ENCODE data around the gene NR2C2. TPM values are rescaled to one million over a fixed set of nuclear protein-coding genes. Genes with fewer than 3 reads are reported as not detected.

Gene NR2C2
- 7.8 and 12.0 TPM in 2 replicates for total RNA-seq (2016; rRNA removed; fragmentation: Illumina TruSeq; extraction: Trizol)
- 4.0 TPM in 2 replicates for total RNA-seq (2016; cell fraction: cytosol; rRNA removed; fragmentation: Illumina TruSeq; extraction: Trizol; ENCODE audit: low read depth)
- total RNA-seq (2016; cell fraction: insoluble cytoplasmic fraction; rRNA removed; fragmentation: Illumina TruSeq; extraction: Trizol): 8.6 and 9.6 TPM in 2 replicates
- 5.8 and 7.0 TPM in 2 replicates for total RNA-seq (2016; cell fraction: membrane; rRNA removed; fragmentation: Illumina TruSeq; extraction: Trizol)
- 17.6 and 20.8 TPM in 2 replicates for total RNA-seq (2016; cell fraction: nucleus; rRNA removed; fragmentation: Illumina TruSeq; extraction: Trizol)
- polyA plus RNA-seq (2011; rRNA removed): 11.8 and 14.3 TPM in 2 replicates
- 3.7 and 4.7 TPM in 2 replicates for polyA plus RNA-seq (2011; cell fraction: cytosol; rRNA removed)
- 51.2 and 54.4 TPM in 2 replicates for polyA plus RNA-seq (2011; cell fraction: nucleus; rRNA removed)
- 18.1 and 20.7 TPM in 2 replicates for polyA plus RNA-seq (2012)
- polyA plus RNA-seq (2016; cell fraction: cytosol; fragmentation: Illumina TruSeq; extraction: Trizol; ENCODE audit: low read depth): 0.92 and 1.2 TPM in 2 replicates
- polyA plus RNA-seq (2016; cell fraction: insoluble cytoplasmic fraction; fragmentation: Illumina TruSeq; extraction: Trizol; ENCODE audit: low read depth): 6.2 and 7.4 TPM in 2 replicates
- polyA plus RNA-seq (2016; cell fraction: membrane; fragmentation: Illumina TruSeq; extraction: Trizol; ENCODE audit: low read depth): 1.4 and 2.0 TPM in 2 replicates
- polyA plus RNA-seq (2016; cell fraction: nucleus; fragmentation: Illumina TruSeq; extraction: Trizol; ENCODE audit: insufficient read depth, low read depth): 20.7 and 24.9 TPM in 2 replicates
- 24.4 and 39.8 TPM in 2 replicates for polyA minus RNA-seq (2011; rRNA and poly(A)+ RNA removed; ENCODE audit: low replicate concordance)
- 11.5 and 11.7 TPM in 2 replicates for polyA minus RNA-seq (2011; cell fraction: cytosol; rRNA and poly(A)+ RNA removed)
- 49.7 and 51.8 TPM in 2 replicates for polyA minus RNA-seq (2011; cell fraction: nucleus; rRNA and poly(A)+ RNA removed)
- percentile 78 among the genes with signal in this experiment for Bru-seq, nascent RNA
- BruChase-seq, experiment 1, labeled RNA remaining after a 6-hour chase: percentile 83 among the genes with signal in this experiment
- BruChase-seq, experiment 2, labeled RNA remaining after a 2-hour chase: percentile 82 among the genes with signal in this experiment
- long read RNA-seq, experiment 1, partial matches to known transcripts: 1 of 3 reads
- long read RNA-seq, experiment 1, other reads (novel, unspliced or antisense): 2 of 3 reads
- long read RNA-seq, experiment 2, partial matches to known transcripts: 2 of 17 reads
- long read RNA-seq, experiment 2, other reads (novel, unspliced or antisense): 12 of 17 reads

DNA sequence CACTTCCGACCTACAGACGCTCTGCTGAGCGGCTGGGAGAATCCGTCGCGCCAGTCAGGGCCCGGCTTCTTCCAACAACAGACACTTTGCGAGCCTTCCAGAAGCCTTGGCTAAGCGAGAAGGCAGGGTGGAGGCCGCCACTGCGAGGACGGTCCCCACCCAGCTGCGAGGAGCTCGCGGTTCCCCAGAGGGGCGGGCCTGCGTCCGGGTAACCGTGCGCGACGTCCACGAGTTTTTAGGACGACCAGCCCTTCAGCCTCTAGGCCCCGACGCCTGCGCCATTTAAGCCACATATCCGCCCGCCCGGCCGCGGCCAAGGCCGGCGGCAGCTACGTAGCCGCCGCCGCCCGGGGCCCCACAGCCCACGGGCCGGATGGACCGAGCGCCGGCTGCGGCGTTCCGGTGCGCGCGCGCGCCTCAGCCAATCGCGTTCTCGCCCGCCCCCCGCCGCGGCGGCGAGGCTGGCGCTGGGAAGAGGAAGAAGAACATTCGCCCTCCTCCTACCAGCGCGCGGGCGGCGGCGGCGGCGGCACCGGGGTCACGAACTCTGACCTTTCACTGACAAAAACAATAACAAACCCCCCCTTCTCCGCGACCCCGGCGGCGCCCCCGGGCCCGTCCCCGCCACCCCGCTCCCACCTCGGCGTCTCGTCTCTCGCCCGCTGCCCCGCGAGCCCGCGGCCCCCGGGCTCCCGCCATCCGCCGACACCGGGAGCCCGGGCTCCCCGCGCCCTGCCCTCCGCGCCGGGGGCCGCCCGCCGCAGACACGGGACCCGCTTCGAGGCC lies at the start of gene NR2C2:
Gene NR2C2 (plus strand): TSS at position 484 of the 786 bp plus-strand sequence. CDS start 56,332 bp downstream, outside the sequence.
- no peak for FAIRE-seq
- no TSS peak for BruUV-seq (replicated peaks)
- ChIA-PET POLR2A (interaction anchor here (1.5 kb wide), 1 partner anchor 296 kb away, joined by 8 read pairs; the partner anchor contains the start of gene CCDC174), CTCF (ENCODE audit: low intra/inter-chr PET ratio, low total read pairs) (no interaction called here)
- Histone ChIP-seq H3K27me3 (ENCODE audit: control insufficient read depth in 1 of 2, insufficient read depth in 2 of 2, low read length in 2 of 2) (no peaks in the 10 kb centered on the region), H3K27ac (ENCODE audit: extremely low read length, insufficient read depth, low read length) (peak within 1 kb of the TSS; percentile 91), H3K4me1 (ENCODE audit: insufficient read depth, low read length) (peaks cover 58% of the 10 kb centered on the region), H3K4me3 (replicated peaks in 1 of 3; ENCODE audit: insufficient read depth in 1 of 3, low read depth in 2 of 3, low read length in 3 of 3) (peak within 1 kb of the TSS; percentile 79 to 97 (median 95)), H3K4me2 (ENCODE audit: low read depth, low read length) (peak within 1 kb of the TSS; percentile 77), H3K79me2 (ENCODE audit: insufficient read depth, low read length) (peaks cover 58% of the 10 kb centered on the region), H4K20me1 (ENCODE audit: insufficient read depth, low read length) (peaks cover 9% of the 10 kb centered on the region), H3K9ac (ENCODE audit: insufficient read depth, low read depth, low read length) (peak within 1 kb of the TSS; percentile 94), H2AFZ (ENCODE audit: low read length) (no peak within 1 kb of the TSS), H3K9me3 (ENCODE audit: low read length) (no peaks in the 10 kb centered on the region), H3K36me3 (replicated peaks in 1 of 2; ENCODE audit: control insufficient read depth in 1 of 2, insufficient read depth in 2 of 2, low read length in 2 of 2) (peaks cover 4 to 28% of the 10 kb centered on the region in 2 experiments; a peak in 4 of 5 replicates)
- peak; percentile 68 for DNase-seq (ENCODE audit: low spot score)
- WGBS (ENCODE audit: low lambda C conversion rate): 0% methylated on average over 1 of the region's 108 CpGs
- in situ Hi-C loops (cut with HindIII; ENCODE audit: extremely low pct_ligation_motif_present, low pct_unique_long_range_greater_than_20kb) (no loop called here), intact Hi-C loops (cut with micrococcal nuclease; ENCODE audit: unreplicated experiment) (loop anchor here (10.0 kb wide), 1 partner anchor 258 kb away; the partner anchor contains the start of gene CAPN7)
- peak; percentile 76 for ATAC-seq
- no peak for TF ChIP-seq ZBTB7A (CRISPR knock-in tag; IDR thresholded peaks at IDR 0.05)
- TF ChIP-seq ZNF383 (CRISPR knock-in tag; IDR thresholded peaks at IDR 0.05; ENCODE audit: borderline replicate concordance): no peak
- TF ChIP-seq ZNF335 (CRISPR knock-in tag; IDR thresholded peaks at IDR 0.05): no peak
- TF ChIP-seq SUZ12 (IDR thresholded peaks at IDR 0.05; ENCODE audit: low read depth, low read length): no peak
- no peak for TF ChIP-seq ZNF749 (CRISPR knock-in tag; IDR thresholded peaks at IDR 0.05; ENCODE audit: borderline replicate concordance)
- TF ChIP-seq ZNF549 (CRISPR knock-in tag; IDR thresholded peaks at IDR 0.05): no peak
- TF ChIP-seq HNRNPL (IDR thresholded peaks at IDR 0.05; ENCODE audit: low read depth, low read length): no peak
- no peak for TF ChIP-seq CHD2 (IDR thresholded peaks at IDR 0.05; ENCODE audit: low read depth, low read length)
- no peak for TF ChIP-seq ZNF10 (CRISPR knock-in tag; IDR thresholded peaks at IDR 0.05; ENCODE audit: borderline replicate concordance, low read depth)
- no peak; the same call in 1 of the 2 replicates for TF ChIP-seq KAT8 (CRISPR knock-in tag; IDR thresholded peaks at IDR 0.05)
- TF ChIP-seq SRSF4 (IDR thresholded peaks at IDR 0.05; ENCODE audit: low read depth, low read length, poor library complexity, severe bottlenecking): no peak
- no peak for TF ChIP-seq TEAD3 (CRISPR knock-in tag; optimal IDR thresholded peaks at IDR 0.05; ENCODE audit: borderline replicate concordance)
- no peak for TF ChIP-seq ELK4 (CRISPR knock-in tag; IDR thresholded peaks at IDR 0.05; ENCODE audit: borderline replicate concordance)
- TF ChIP-seq ZNF225 (CRISPR knock-in tag; IDR thresholded peaks at IDR 0.05): peak; percentile 77; the same call in 1 of the 2 replicates
- TF ChIP-seq FOXK1 (CRISPR knock-in tag; IDR thresholded peaks at IDR 0.05; ENCODE audit: borderline replicate concordance, low read depth): no peak
- TF ChIP-seq HOXA5 (CRISPR knock-in tag; IDR thresholded peaks at IDR 0.05): peak; percentile 33; the same call in 1 of the 2 replicates
- TF ChIP-seq ZNF550 (CRISPR knock-in tag; IDR thresholded peaks at IDR 0.05; ENCODE audit: borderline replicate concordance): no peak
- TF ChIP-seq NR2F1 (CRISPR knock-in tag; IDR thresholded peaks at IDR 0.05): peak; percentile 67 to 74; a peak in 3 of 4 replicates
- no peak for TF ChIP-seq PPARG (CRISPR knock-in tag; conservative IDR thresholded peaks at IDR 0.05)
